HG02852 (cell line): ENCODE data around the gene PSD4.

ENCODE experiments used
- ATAC-seq: cut with Tn5 transposase; IDR thresholded peaks from one replicate; pipeline ENCODE4 v1.9.1; 2021; ENCODE audit warnings: mild to moderate bottlenecking, moderate library complexity; ENCODE audit not compliant: unreplicated experiment

The PSD4 gene

DNA sequence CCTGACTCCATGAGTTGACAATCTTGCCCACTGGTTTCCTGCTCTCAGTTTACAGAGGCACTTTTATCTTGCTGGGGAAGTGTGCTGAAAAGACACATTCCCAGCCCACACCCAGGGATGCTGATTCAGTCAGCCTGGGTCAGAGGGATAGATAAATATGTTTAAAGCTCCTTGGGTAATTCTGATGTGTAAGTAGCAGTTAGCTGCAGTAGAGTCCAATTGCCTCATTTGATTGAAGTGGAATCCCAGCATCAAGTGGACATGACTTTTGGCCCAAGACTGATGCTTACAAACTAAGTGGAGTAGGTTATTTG, 29.4 kb downstream of the PSD4 start:
- no peak for ATAC-seq

DNA sequence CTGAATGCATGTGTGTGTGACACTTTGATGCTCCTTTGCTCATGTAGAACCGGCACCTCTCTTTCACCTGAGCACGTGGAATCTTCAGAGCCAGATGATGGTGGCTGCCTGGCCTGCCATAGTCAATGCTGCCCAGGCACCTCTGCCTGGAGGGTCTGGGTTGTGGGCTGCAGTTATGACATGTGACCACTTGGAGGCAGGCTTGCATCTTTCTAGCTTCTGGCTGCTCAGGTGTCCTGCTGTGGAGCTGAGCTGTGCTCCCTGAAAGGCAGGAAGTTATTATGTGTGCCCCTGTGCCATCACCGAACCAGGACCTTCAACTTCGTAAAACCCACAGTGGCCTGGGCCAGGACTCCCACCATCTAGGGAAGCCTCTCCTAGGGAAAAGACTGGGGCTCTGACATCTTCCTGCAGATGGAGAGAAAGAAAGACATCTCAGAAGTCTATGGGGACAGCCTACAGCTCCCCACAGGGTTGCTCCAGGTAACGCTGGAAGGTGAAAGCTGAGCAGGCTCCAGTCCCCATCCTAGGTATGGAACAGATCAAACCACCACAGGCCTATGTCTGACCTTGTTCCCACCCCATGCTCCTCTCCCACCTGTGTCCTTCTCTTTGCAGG, 30.2 kb downstream of the PSD4 start:
- ATAC-seq, result peak; percentile 77

DNA sequence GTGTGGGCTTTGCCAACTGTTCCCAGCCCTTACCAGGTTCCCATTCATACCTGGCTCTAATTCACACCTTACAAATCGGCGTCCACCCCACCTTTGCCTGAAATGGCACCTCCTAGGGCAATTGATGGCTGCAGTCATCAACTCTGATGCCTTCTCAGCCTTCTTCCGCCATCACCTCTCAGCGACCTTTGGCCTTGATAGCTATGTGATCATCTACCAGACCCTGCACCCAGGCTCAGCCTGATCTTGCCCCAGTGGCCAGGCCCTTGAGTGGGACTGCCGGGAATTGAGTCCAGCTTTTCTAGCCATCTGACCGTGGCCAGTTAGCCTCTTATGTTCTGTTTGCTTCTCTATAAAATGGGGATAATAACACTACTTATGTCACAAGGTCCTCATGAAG, 32.5 kb downstream of the PSD4 start:
- no peak for ATAC-seq

DNA sequence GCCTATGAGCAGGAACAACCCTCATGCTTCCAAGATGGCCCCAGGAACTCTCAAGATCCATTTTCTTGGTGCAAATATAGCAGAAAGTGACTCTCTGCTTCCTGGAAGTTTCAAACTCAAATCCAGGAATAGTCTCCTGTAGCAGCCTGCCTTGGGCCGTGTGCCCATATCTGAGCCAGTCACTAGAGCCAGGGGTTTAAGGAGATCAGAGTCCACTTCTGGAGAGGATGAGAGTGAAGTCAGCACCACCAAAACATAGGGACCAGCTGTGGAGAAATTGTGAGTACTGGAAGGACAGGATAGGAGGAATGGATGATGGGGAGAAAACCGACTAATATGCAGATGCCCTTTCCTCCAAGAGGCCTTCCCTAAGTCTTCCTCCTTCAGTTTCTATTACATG, 33.2 kb downstream of the PSD4 start:
- ATAC-seq, result no peak

DNA sequence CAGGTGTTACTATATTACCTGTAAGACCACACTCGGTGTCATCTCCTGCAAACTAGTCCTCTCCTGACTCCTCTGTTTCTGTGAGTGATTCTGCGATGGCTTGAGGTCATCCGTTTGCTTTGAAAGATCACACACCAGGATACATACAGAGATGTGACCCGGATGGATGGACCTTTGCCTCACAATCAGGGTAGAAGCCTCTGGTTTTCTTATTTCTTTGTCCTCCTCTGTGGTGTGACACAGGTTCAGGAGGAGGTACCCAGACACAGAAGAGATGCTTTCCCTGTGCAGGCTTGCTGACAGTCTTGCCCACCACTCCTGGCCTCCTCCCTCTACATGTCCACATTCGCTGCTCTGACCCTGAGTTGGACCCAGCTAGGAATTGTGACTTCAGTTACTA, 34.6 kb downstream of the PSD4 start:
- ATAC-seq, result no peak

DNA sequence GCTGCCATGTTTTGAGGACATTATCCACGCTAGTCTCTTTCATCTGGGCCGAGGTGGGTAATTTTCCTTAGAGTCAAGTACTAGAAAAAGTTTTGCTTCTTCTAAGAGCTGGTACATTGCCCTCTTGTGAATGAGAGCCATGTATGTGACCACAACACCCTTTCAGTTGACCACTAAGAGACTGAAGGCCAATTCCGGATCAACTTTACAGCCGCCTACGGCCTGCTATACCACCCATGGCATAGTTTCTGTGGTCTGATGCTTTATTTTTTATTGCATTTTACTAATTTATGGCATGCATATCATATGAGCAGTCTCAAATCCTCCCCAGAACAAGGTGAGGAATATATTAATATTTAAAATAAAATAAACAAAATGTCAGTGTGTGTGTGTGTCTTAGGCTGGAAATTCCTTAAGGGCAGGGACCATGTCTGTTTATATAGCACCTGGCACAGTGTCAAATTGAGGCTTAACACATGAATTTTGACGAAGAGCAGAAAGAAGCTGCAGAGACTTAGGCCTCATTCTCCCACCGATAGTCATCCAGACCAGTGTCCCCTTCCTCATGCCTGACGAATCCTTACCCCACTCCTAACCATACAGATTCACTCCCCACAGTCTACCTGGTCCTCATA, 35.4 kb downstream of the PSD4 start:
- no peak for ATAC-seq

DNA sequence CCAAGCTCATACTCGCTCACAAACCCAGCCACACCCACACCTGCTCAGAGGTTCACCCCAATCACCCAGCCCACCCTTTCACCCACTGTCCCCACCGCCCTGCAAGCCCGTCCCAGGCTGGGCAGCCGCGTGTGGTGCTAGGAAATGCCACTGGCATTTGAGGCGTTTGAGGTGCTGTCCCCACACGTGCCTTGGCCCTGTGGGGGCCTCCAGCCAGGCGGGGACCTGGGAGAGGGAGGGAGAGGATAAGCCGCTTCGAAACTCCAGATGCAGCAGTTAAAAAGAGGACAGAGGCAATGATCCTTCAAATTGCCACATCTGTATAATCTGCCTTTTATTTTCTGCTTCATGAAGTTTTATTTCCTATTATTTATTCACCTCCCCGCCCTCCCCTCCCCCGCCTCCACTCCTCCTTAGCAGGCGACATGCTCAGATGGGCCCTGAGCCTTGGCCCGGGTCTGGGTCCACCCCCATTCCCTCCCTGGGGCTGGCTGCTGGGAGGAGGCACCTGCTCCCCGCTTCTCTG, 35.9 kb downstream of the PSD4 start:
- no peak for ATAC-seq

DNA sequence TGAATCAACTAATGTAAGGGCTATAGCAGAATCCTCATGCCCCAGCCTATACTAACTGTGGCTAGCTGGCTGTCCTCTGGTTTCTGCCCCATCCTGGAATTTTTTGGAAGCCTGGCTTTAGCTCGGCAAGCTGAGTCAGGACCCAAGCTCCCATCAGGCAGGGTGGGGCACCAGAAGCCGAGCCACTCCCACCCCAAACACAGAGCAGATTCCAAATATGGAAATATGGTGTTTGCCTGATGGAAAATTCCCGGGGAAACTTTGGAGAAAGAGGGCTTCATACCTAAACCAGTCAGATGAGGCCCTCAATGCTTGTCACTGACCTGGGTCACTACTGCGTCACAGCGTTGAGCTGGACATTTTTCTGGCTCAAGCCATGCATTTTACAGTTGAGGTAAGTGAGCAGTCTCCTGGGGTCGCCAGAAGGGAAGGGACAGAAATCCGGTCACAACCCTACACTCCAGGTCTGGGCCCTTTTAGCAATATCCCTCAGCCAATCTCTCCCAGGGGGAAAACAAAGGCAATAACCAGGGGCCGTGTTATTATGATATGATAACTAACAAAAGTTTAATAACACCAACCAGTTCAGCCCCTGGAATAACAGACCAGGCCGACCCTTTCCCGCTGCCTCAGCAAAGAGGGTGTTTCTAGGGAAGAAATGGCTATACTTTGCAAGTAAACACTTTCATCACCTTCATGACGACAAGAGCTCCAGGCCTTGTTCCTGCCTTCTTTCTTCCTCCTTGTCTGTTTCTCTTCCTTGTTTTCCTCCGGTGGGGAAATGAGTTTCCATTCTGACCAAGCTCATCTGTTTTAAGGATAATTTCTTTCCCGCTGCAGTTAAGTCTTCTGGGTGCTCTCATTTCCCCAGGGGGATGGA, 37.7 kb downstream of the PSD4 start:
- ATAC-seq, result no peak

DNA sequence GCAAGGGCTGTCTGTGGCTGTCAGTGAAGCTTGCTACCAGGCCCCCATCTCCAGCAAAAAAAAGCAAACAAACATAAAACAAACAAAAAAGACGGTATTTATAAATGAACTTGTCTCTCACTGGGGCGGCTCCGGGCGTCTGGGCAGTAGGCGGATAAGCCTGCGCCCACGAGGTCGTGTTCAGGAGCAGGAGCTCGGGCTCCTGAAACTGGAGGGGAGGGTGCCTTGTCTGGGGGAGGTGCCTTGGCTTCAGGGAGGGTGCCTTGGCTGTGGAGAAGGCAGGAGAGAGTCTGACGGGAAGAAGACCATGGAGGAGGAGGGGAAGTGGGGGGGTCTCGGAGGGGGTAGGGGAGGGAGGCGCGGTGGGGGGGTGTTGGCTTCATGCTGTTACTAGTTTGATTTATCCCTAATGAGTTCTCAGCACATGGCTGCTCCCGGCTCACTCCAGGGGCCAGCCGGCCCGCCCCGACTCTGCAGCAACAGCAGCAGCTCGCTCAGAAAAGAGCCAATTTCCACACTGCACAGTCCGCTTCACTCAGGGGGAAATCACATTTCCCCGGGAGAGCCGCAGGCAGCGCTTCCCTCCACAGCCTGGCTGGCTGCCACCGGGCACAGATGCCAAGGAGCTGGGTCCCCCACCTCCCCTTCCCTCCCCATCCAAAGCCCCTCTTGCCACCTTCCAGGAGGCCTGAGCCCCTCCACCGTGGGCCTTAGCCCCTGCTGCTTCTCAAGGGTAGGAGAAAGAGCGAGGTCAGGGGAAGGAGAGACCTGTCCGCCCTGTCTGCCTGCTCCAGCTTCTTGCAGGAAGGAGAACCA, 38.7 kb downstream of the PSD4 start:
- ATAC-seq, result no peak

DNA sequence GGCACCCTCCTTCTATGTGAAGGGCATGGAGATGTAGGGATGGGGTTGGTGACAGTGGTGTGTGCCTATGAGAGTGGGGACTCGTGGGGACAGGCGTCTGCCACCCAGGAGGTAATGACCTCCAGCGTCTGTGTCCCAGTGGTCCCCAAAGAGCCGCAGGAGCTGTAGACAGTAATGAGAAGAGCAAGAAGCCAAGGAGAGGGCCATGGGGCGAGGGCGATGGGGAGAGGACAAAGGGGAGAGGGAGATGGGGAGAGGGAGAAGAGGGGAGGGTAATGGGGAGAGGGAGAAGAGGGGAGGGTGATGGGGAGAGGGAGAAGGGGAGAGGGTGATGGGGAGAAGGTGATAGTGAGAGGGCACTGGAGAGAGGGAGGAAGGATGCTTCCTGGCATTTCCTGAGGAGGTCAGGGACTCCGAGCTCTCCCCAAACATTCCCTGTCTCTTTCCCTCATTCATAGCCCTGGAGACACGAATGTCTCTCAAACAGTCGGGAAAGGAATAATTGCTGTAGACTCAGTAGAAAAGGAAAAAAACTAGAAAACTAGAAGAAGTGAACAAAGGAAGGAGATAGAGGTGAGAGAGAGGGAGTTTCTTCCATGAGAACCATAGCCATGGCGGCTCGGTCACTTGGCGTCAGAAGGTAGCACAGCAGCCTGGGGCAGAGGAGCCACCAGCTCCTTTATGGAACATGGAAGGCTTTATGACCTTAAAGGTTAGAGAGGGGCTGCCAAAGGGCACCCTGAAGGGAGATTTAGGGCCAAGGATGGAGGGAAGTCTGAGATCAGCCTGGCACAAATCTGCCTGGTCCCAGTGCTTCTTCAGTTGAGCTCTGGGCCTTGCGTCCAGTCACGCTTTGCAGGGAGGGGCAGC, 39.5 kb downstream of the PSD4 start:
- no peak for ATAC-seq

DNA sequence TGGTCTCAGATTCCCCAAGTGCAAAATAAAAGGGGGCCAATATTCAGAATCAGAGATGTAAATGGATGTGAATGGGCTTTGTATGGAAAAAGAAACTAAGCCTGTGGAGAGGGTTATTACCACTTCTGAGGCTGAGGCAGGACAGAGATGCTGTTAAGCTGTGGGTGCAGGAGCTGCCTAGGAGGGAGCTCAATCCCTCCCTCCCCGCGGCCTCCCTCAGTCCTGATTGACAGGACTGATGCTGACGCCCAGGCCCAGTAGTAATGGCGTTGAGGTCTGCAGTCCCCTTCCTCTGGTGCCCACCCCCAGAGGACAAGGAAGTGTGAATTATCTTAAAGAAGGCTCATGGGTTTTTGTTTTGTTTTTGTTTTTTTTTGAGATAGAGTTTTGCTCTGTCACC, 40.4 kb downstream of the PSD4 start:
- no peak for ATAC-seq

DNA sequence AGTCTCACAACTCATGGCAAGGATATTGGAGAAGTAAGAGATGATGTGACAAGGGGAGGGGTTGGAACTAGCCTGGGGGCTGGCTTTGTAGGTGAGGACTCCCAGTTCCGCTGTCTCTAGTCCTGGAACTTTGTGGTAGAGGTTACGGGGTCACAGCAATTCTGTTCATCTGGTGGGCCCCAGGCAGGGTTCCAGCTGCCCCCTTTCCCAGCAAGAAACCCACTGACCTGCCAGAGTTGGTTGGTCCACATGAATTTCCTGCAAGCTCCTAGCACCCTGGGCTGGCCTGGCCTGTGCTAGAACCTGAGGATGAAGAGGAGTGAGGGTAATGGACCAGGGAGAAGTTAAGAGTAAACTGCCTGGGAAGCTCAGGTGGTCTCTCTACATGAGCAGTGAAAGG, 41.3 kb downstream of the PSD4 start:
- no peak for ATAC-seq

DNA sequence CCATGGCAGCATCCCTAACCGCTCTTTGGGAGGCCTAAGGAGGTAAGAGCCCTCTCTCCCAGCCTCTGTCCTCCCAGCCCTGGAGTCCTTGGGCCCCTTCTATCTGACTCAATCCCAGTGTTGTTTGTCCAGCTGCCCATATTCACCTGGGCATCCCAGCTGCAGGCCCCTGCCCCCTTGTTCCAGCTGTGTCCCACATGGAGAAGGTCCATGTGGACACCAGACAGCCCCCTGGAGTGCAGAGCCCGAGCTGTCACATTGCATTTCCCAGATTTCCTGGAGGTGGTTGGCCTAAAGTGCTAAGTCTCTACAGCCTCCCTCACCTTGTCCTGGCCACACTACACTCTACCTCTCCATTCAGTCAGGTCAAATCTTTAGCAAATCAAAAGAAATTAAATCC, 42.5 kb downstream of the PSD4 start:
- no peak for ATAC-seq

DNA sequence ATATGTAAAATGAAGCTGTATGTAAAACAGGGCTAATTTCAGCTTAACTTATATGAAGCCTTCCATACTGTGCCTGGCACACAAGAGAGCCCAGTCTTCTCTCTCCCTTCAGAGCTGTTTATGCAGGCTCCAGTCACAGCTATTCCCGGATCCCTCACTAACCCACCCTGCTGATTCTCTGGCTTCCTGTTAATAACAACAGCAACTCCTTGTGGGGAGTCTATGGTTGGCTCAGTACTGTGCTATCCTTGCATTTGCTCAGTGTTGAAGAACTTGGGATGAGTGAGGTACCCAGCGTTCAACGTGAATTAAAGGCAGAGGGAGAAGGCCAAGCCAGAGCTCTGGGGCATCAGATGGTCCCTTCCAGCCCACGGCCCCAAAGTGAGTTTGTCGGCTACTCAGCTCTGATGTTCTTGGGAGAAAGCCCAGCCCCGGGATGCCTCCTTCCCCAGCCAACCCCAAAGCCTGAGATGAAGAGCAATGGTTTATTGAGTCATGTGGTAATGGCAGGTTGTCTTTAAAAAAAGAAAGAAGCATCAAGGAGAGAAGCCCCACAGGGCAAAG, 43.2 kb downstream of the PSD4 start:
- ATAC-seq, result no peak

DNA sequence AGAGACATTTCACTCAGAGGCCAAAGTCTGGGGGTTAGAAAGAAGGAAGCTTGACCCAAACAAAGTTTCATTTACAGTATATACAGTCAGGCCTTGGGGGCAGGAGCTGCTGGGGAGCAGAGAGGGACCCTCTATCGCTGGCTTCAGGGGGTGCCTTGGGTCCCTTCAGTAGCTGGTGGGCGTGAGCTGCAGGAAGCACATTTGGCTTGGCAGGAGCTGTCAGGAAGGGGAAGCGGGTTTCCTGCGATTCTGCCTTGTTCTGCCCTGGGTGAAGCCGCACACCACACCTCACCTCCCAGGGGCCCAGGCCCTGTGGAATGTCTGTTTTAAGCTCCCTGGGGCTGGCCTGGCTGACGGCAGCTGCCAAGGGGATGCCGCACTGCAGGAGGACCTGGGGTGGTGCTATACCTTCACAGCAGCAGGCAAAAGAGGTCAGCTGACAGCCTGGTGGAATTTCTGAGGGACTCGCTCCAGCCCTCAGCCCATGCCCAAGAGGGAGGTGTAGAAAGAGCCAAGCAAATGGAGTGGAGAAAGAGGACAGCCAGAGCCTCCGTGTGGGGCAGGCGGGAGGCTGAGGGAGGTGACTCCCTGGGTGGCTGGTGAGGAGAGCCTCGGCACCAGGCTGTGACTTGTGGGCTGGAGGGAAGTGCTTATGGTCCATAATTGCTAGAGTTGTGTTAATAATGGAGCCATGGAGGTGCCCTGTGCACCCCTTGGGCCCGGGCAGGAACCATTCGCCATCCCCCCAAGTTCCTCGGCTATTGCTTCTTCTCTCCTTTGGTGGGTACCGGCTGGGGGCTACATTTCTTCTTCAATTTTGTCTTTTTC, 43.9 kb downstream of the PSD4 start:
- no peak for ATAC-seq

DNA sequence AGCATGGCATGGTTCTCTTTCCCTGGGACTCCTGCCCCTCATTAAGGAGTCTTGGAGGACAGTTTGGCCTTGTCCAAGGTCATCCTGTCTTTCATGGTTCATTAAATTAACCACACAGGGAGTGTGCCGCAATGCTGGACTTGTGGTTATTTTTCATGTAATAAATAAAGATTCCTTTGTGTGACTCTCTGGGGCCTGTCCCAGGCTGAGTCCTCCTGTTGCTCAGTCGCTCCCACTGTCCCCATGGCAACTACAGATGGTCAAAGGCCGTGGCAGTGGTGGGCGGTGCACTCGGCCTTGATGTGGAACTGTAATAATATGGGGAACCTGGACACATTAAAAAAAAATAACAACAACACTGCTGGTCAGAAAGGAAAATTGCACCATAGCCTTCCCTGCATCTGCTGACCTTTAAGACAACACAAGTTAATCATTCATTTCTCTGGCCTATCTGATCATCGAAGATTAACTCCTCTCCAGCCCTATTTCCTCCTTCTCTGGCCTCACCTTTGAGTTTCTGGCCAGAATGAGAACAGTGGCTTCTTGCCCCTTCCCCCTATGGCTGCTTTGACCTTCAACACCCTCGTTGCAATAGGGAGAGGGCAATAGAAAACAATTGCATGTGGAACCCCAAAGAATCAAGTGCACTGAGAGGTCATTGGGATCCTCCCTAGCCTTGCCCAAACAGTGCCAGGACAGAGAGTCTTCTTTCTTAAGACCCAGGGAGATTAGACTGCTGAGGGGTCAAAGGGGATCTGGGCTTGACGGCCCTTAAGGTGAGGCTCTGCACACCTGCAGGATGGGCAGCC, 44.7 kb downstream of the PSD4 start:
- ATAC-seq, result no peak

DNA sequence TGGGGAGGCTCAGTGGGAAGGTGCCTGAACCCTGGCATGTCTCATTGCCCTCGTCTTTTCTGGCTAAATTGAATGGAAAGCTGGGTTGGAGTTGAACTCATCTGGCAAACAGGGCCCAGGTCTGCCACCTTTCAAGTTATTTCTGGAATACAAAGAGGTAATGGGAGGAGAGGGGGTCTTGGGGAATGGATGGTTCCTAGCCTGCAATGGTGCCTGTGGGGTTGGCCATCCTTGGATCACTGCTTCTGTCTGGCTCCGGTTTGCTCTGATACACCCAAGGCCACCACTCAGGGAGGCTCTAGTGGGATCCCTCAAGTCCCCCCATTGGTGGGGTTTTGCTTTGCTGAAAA, 45.3 kb downstream of the PSD4 start:
- no peak for ATAC-seq

DNA sequence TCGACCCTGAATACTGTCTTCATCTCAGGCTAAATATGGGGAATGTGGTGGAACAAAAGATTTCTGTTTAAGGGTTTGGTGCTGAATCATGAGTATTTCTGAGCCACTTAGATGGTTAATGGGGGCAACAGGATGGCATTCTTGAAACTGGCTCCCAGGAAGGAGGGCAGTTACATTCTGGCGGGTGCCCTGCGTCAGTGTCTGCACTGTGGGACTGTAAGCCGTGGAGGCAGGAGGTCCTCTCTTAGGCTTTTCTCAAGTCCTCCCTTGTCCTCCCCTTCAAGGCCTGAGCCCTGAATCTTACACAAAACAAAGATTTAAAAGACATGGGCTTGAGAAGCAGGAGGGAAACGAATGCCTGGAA, 45.7 kb downstream of the PSD4 start:
- ATAC-seq, result no peak
